ENCODE data around the gene ZNF598. TPM values are rescaled to one million over a fixed set of nuclear protein-coding genes. Genes with fewer than 3 reads are reported as not detected.

ZNF598 gene
- total and polyA plus RNA-seq, 2 of the 13 experiments (the other 11 are each of a cell fraction or from before 2014, with no cell fraction given): 13.5 to 14.2 TPM

DNA sequence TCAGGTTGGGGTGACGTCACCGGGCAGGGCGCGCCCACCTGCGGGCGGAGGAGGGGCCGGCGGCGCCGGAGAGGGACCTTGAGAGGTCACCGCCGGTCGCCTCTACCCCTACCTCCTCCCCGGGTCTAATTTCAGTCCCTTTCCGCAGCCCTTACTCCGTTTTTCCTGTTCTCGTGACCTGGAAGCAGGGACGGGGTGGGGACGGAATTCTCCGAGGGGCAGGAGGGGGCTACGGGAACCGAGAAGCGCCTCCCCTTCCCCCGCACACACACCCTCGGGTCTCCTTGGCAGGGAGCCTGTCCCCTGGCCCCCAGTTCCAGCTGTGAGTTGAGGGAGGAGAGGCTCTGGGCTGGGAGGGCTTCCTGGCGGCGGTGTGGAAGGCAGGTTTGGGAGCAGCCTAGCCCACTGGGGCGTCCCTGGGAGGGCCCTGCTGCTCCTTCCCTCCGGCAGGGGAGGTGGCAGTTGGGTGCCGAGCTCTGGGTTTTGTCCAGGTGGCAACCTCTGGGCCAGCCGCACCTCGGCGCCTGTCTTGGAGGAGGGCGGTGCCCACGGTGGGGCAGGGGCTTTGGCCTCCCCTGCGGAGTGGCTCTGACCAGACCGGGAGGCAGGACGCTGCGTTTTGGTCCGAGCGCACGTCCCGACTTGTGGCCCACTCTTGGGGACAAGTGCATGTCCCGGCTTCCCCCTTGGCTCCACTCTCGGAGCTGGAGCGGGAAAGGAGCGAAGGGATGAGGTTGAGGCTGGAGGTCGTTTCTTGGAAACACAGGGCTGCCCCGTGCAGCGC lies 19.1 kb downstream of the ZNF598 start (continued):
- TF ChIP-seq ZNF251 (CRISPR knock-in tag; IDR thresholded peaks at IDR 0.05) (no peak), GZF1 (CRISPR knock-in tag; IDR thresholded peaks at IDR 0.05) (no peak), CAMTA2 (CRISPR knock-in tag; IDR thresholded peaks at IDR 0.05; ENCODE audit: borderline replicate concordance) (no peak), DPF2 (CRISPR knock-in tag; IDR thresholded peaks at IDR 0.05; ENCODE audit: borderline replicate concordance, low read depth) (no peak), YY1 (IDR thresholded peaks at IDR 0.05; ENCODE audit: insufficient read depth, insufficient replicate concordance, low read depth, low read length) (no peak), THYN1 (CRISPR knock-in tag; IDR thresholded peaks at IDR 0.05; ENCODE audit: borderline replicate concordance, low read depth) (no peak), ETV5 (CRISPR knock-in tag; IDR thresholded peaks at IDR 0.05; ENCODE audit: borderline replicate concordance) (peak; percentile 30; the same call in 1 of the 2 replicates), TFE3 (CRISPR knock-in tag; IDR thresholded peaks at IDR 0.05) (no peak), HNF4G (IDR thresholded peaks at IDR 0.05; ENCODE audit: borderline replicate concordance, low read depth, low read length) (no peak), HNF4G (CRISPR knock-in tag; IDR thresholded peaks at IDR 0.05; ENCODE audit: borderline replicate concordance, low read depth) (no peak), FOSL1 (CRISPR knock-in tag; IDR thresholded peaks at IDR 0.05; ENCODE audit: borderline replicate concordance) (no peak), YEATS2 (CRISPR knock-in tag; IDR thresholded peaks at IDR 0.05; ENCODE audit: borderline replicate concordance) (0 out of 2 replicates have a peak, but pooled peaks have one; percentile 35), ZNF562 (CRISPR knock-in tag; IDR thresholded peaks at IDR 0.05; ENCODE audit: borderline replicate concordance) (no peak), NR0B2 (CRISPR knock-in tag; IDR thresholded peaks at IDR 0.05) (no peak), KAT7 (CRISPR knock-in tag; IDR thresholded peaks at IDR 0.05; ENCODE audit: borderline replicate concordance) (no peak), SIX1 (CRISPR knock-in tag; IDR thresholded peaks at IDR 0.05; ENCODE audit: borderline replicate concordance) (no peak), SP1 (IDR thresholded peaks at IDR 0.05) (no peak), SP1 (CRISPR knock-in tag; IDR thresholded peaks at IDR 0.05) (no peak), ZNF317 (CRISPR knock-in tag; IDR thresholded peaks at IDR 0.05) (0 out of 2 replicates have a peak, but pooled peaks have one; percentile 25), MYNN (CRISPR knock-in tag; IDR thresholded peaks at IDR 0.05; ENCODE audit: low read depth) (0 out of 2 replicates have a peak, but pooled peaks have one; percentile 57), KMT2A (CRISPR knock-in tag; IDR thresholded peaks at IDR 0.05) (no peak)
- TF ChIP-seq, protein P1, sequence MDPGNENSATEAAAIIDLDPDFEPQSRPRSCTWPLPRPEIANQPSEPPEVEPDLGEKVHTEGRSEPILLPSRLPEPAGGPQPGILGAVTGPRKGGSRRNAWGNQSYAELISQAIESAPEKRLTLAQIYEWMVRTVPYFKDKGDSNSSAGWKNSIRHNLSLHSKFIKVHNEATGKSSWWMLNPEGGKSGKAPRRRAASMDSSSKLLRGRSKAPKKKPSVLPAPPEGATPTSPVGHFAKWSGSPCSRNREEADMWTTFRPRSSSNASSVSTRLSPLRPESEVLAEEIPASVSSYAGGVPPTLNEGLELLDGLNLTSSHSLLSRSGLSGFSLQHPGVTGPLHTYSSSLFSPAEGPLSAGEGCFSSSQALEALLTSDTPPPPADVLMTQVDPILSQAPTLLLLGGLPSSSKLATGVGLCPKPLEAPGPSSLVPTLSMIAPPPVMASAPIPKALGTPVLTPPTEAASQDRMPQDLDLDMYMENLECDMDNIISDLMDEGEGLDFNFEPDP (CRISPR knock-in tag; conservative IDR thresholded peaks at IDR 0.05): no peak
- TF ChIP-seq, protein P2, sequence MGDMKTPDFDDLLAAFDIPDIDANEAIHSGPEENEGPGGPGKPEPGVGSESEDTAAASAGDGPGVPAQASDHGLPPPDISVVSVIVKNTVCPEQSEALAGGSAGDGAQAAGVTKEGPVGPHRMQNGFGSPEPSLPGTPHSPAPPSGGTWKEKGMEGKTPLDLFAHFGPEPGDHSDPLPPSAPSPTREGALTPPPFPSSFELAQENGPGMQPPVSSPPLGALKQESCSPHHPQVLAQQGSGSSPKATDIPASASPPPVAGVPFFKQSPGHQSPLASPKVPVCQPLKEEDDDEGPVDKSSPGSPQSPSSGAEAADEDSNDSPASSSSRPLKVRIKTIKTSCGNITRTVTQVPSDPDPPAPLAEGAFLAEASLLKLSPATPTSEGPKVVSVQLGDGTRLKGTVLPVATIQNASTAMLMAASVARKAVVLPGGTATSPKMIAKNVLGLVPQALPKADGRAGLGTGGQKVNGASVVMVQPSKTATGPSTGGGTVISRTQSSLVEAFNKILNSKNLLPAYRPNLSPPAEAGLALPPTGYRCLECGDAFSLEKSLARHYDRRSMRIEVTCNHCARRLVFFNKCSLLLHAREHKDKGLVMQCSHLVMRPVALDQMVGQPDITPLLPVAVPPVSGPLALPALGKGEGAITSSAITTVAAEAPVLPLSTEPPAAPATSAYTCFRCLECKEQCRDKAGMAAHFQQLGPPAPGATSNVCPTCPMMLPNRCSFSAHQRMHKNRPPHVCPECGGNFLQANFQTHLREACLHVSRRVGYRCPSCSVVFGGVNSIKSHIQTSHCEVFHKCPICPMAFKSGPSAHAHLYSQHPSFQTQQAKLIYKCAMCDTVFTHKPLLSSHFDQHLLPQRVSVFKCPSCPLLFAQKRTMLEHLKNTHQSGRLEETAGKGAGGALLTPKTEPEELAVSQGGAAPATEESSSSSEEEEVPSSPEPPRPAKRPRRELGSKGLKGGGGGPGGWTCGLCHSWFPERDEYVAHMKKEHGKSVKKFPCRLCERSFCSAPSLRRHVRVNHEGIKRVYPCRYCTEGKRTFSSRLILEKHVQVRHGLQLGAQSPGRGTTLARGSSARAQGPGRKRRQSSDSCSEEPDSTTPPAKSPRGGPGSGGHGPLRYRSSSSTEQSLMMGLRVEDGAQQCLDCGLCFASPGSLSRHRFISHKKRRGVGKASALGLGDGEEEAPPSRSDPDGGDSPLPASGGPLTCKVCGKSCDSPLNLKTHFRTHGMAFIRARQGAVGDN (CRISPR knock-in tag; IDR thresholded peaks at IDR 0.05): peak; percentile 76

Data from HepG2 (cell line).